ENCODE measurements around the gene DHX8. TPM values are rescaled to one million over a fixed set of nuclear protein-coding genes. Genes with fewer than 3 reads are reported as not detected.

Gene DHX8
- total RNA-seq, 1 experiment from 2014 or later: 23.7 TPM

DNA sequence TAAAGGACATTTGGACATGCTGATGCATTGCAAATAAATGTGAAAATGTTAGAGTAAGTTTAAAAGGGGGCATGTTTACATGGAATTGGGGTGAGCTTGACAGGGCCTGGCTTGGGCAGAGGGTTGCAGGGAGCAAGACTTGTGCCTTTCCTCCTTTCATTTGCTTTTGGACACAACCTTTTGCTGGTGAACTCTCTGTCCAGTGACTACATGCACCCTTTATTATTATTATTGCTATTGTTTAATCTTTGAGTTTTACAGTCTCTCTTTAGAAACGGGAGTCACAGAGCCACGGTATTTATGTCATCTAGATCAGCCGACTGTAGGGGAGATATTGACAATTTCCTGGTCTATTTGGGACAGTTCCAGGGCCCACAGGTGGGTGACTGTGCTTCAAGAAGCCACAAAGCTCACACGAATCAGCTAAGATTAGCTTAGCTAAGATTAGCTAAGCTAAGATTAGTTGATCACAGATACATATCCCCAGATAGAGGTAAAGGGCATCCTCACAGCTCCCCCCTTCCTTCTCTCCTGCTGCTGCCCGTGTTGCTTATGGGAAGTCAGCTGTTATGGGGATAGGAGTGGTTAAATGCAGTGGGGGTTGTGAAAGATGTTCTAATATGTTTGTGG, 91.2 kb downstream of the DHX8 start:
- H3K9me2 ChIP-seq (replicated peaks; ENCODE audit: insufficient read depth, low read length): no peaks in the 10 kb centered on the region
- H3K36me3 ChIP-seq (ENCODE audit: insufficient read depth, low read length): no peaks in the 10 kb centered on the region
- H3K27me3 ChIP-seq (ENCODE audit: low read length): no peaks in the 10 kb centered on the region
- H2AFZ ChIP-seq (ENCODE audit: low read length): no peak overlapping the region
- no peaks in the 10 kb centered on the region for H3K79me2 ChIP-seq (ENCODE audit: low read length)
- H3K27ac ChIP-seq (ENCODE audit: low read length): no peak overlapping the region
- no peak for DNase-seq
- H4K20me1 ChIP-seq (ENCODE audit: insufficient read depth, low read depth, low read length): no peaks in the 10 kb centered on the region
- H3K9ac ChIP-seq (ENCODE audit: low read length): no peak overlapping the region
- no peaks in the 10 kb centered on the region for H3K4me1 ChIP-seq (ENCODE audit: low read length)
- no peak overlapping the region for H3K4me3 ChIP-seq (ENCODE audit: low read length)
- no peaks in the 10 kb centered on the region for H3K9me3 ChIP-seq (ENCODE audit: low read length)
- H3K4me2 ChIP-seq (ENCODE audit: low read depth, low read length, poor library complexity, severe bottlenecking): no peak overlapping the region

Small RNA genes lying within 50 kb of the gene (small RNA-seq; reads per million reads assigned to genes)
- gene RNU6-406P (not detected), gene RNU6-971P (not detected)

Other genes starting within 250 kb of the DHX8 start
- gene RNU2-1, start 250.0 kb upstream of the DHX8 start, total RNA-seq (2014; rRNA removed; shearing (Covaris generic); ENCODE audit: low replicate concordance): not detected in 2 replicates
- not detected in 2 replicates for gene ARL4D, start 85.0 kb upstream of the DHX8 start, total RNA-seq (2014; rRNA removed; shearing (Covaris generic); ENCODE audit: low replicate concordance)
- 55.5 and 69.1 TPM in 2 replicates for gene ETV4, start 62.4 kb downstream of the DHX8 start, total RNA-seq (2014; rRNA removed; shearing (Covaris generic); ENCODE audit: low replicate concordance)
- not detected in 2 replicates for gene MEOX1, start 177.9 kb downstream of the DHX8 start, total RNA-seq (2014; rRNA removed; shearing (Covaris generic); ENCODE audit: low replicate concordance)